HCT116 (cell line): ENCODE data around the gene KCNK6. TPM values are rescaled to one million over a fixed set of nuclear protein-coding genes. Genes with fewer than 3 reads are reported as not detected.

ENCODE experiments used
- ATAC-seq: fragments of 200-7000 bp; cut with Tn5 transposase; 2 replicates; pipeline ENCODE4 v1.9.1; 2020; ENCODE audit warnings: mild to moderate bottlenecking, moderate library complexity
- BruUV-seq: library from RNA; stranded (reverse); fragments of 400-500 nt; replicated peaks from 2 replicates; lab custom pipeline; 2021; lab: Mats Ljungman, UMichigan
- CTCF ChIA-PET: fragments of 300-600 bp; sonication (Branson Sonifier 250); formaldehyde crosslinking; loops from one replicate; lab custom pipeline; 2021; ENCODE audit warnings: antibody characterized with exemption; lab: Charles Lee
- POLR2A ChIA-PET: fragments of 300-600, 350-600 bp; sonication (Branson Sonifier 250); formaldehyde crosslinking; loops from one replicate; lab custom pipeline; 2021; ENCODE audit warnings: antibody characterized with exemption; lab: Charles Lee
- RAD21 ChIA-PET, 2 experiments: fragments of 300-600 bp; sonication (Branson Sonifier 250); formaldehyde crosslinking; loops; one replicate each; lab custom pipeline; 2023; ENCODE audit warnings: low total read pairs in 2 of 2; ENCODE audit not compliant: uncharacterized antibody in 2 of 2, unreplicated experiment in 2 of 2, low non-redundant PET in 1 of 2; lab: Charles Lee
- DNase-seq: peaks from one replicate; pipeline ENCODE4 v3.0.0-alpha.2; 2010; ENCODE audit warnings: low read depth, low spot score
- H2AFZ ChIP-seq: fragments of 200-600 bp; shearing (Covaris generic), sonication (generic); 2 replicates; pipeline ENCODE4 v1.6.1; 2017; ENCODE audit warnings: low read depth, mixed run types, mixed read lengths, antibody characterized with exemption, low read length; ENCODE audit not compliant: poor library complexity, severe bottlenecking
- H3K27ac ChIP-seq: 2 replicates; pipeline ENCODE4 v1.5.1; 2012; ENCODE audit warnings: low read depth, low read length
- H3K27me3 ChIP-seq: fragments of 200-600 bp; sonication (generic); 2 replicates; pipeline ENCODE4 v1.6.1; 2016; ENCODE audit warnings: mixed run types, low read length, mixed read lengths; ENCODE audit not compliant: insufficient read depth
- H3K36me3 ChIP-seq, 2 experiments: fragments of 200-500 bp in 1 of 2; fragments of 200-600 bp in 1 of 2; sonication (Bioruptor generic) in 1 of 2; sonication (generic) in 1 of 2; 2 replicates each; pipeline versions ENCODE4 v1.5.1 to v1.6.1; 2014 to 2016; ENCODE audit warnings: low read length in 2 of 2, inconsistent platforms in 1 of 2, mixed read lengths in 1 of 2, mixed run types in 1 of 2; ENCODE audit not compliant: insufficient read depth in 2 of 2, control insufficient read depth in 1 of 2
- H3K4me1 ChIP-seq, 2 experiments: fragments of 200-600 bp in 1 of 2; sonication (generic) in 1 of 2; 2 replicates each; pipeline versions ENCODE4 v1.5.1 to v1.6.1; 2012 to 2017; ENCODE audit warnings: low read length in 2 of 2, inconsistent platforms in 1 of 2, mild to moderate bottlenecking in 1 of 2, mixed read lengths in 1 of 2, mixed run types in 1 of 2, moderate library complexity in 1 of 2; ENCODE audit not compliant: insufficient read depth in 2 of 2, control insufficient read depth in 1 of 2
- H3K4me2 ChIP-seq: fragments of 200-600 bp; sonication (generic); 2 replicates; pipeline ENCODE4 v1.6.1; 2017; ENCODE audit warnings: mixed run types, low read length, mixed read lengths
- H3K4me3 ChIP-seq, 2 experiments: fragments of 200-600 bp in 1 of 2; sonication (generic) in 1 of 2; replicated peaks in 1 of 2; 2 replicates each; pipeline ENCODE4 v1.5.1; 2011 to 2016; ENCODE audit warnings: low read length in 2 of 2, control low read depth in 1 of 2, low read depth in 1 of 2, mild to moderate bottlenecking in 1 of 2, mixed read lengths in 1 of 2, mixed run types in 1 of 2
- H3K79me2 ChIP-seq: fragments of 200-600 bp; sonication (generic); 2 replicates; pipeline ENCODE4 v1.6.1; 2017; ENCODE audit warnings: mild to moderate bottlenecking, mixed run types, low read length, moderate library complexity, mixed read lengths; ENCODE audit not compliant: insufficient read depth
- H3K9ac ChIP-seq: fragments of 200-600 bp; sonication (generic); 2 replicates; pipeline ENCODE4 v1.6.1; 2016; ENCODE audit warnings: low read length, mixed read lengths
- H3K9me2 ChIP-seq: fragments of 200-600 bp; sonication (generic), shearing (Covaris generic); 2 replicates; pipeline ENCODE4 v1.6.1; 2017; ENCODE audit warnings: mixed run types, mild to moderate bottlenecking, moderate library complexity; ENCODE audit not compliant: insufficient read depth
- H3K9me3 ChIP-seq, 2 experiments: fragments of 200-500 bp in 1 of 2; fragments of 200-600 bp in 1 of 2; sonication (Bioruptor generic) in 1 of 2; sonication (generic) in 1 of 2; 2 replicates each; pipeline ENCODE4 v1.6.1; 2014 to 2017; ENCODE audit warnings: low read length in 2 of 2, mixed read lengths in 2 of 2, inconsistent platforms in 1 of 2, low read depth in 1 of 2, mild to moderate bottlenecking in 1 of 2, mixed run types in 1 of 2, moderate library complexity in 1 of 2; ENCODE audit not compliant: control insufficient read depth in 1 of 2, insufficient read depth in 1 of 2
- H4K20me1 ChIP-seq: fragments of 200-600 bp; sonication (generic), shearing (Covaris generic); 2 replicates; pipeline ENCODE4 v1.6.1; 2017; ENCODE audit warnings: mixed run types, mild to moderate bottlenecking, moderate library complexity; ENCODE audit not compliant: insufficient read depth
- CBX3 ChIP-seq: IDR thresholded peaks from 2 replicates; pipeline ENCODE4 v1.6.1; 2012; ENCODE audit warnings: low read depth
- CEBPB ChIP-seq: IDR thresholded peaks from 2 replicates; pipeline ENCODE4 v1.6.1; 2012; ENCODE audit warnings: low read depth
- EZH2 ChIP-seq: fragments of 200-600 bp; sonication (generic); IDR thresholded peaks from 2 replicates; pipeline ENCODE4 v1.6.1; 2017; ENCODE audit warnings: antibody characterized with exemption, mixed run types
- FOSL1 ChIP-seq: IDR thresholded peaks from 2 replicates; pipeline ENCODE4 v1.6.1; 2012; ENCODE audit warnings: low read depth
- JUND ChIP-seq: IDR thresholded peaks from 2 replicates; pipeline ENCODE4 v1.6.1; 2012
- POLR2A ChIP-seq: IDR thresholded peaks from 2 replicates; pipeline ENCODE4 v1.7.0; 2011; ENCODE audit warnings: borderline replicate concordance; ENCODE audit not compliant: insufficient read depth, insufficient read length; ENCODE audit errors: extremely low read depth
- YY1 ChIP-seq: IDR thresholded peaks from 2 replicates; pipeline ENCODE4 v1.6.1; 2011; ENCODE audit warnings: low read length, low read depth, moderate library complexity, mild to moderate bottlenecking; ENCODE audit not compliant: insufficient replicate concordance; ENCODE audit errors: extremely low read depth
- ZFX ChIP-seq: fragments of 450-650 bp; IDR thresholded peaks from 2 replicates; pipeline ENCODE4 v1.6.1; 2017
- ZNF274 ChIP-seq: fragments of 200-500 bp; sonication (Bioruptor generic); IDR thresholded peaks from 2 replicates; pipeline ENCODE4 v1.6.1; 2014; ENCODE audit warnings: mild to moderate bottlenecking, low read depth, low read length, inconsistent platforms
- intact Hi-C: fragments of 100-400 bp; cut with micrococcal nuclease; formaldehyde crosslinking; loops from 2 replicates; pipeline ENCODE4 v1.10.0; 2022
- total RNA-seq: library from RNA; stranded (reverse); gene quantifications from one replicate; pipeline ENCODE4 v1.2.1, GENCODE V29; 2021; ENCODE audit not compliant: unreplicated experiment
- TF ChIP-seq, protein P1 (sequence below), 3 experiments: fragments of 200-600 bp in 1 of 3; sonication (generic) in 1 of 3; IDR thresholded peaks in 2 of 3; conservative IDR thresholded peaks in 1 of 3; 2 replicates each; pipeline ENCODE4 v1.5.1; 2012 to 2017; ENCODE audit warnings: low read depth in 2 of 3, low read length in 2 of 3, antibody characterized with exemption in 1 of 3, borderline replicate concordance in 1 of 3, control low read depth in 1 of 3, mild to moderate bottlenecking in 1 of 3, mixed read lengths in 1 of 3, mixed run types in 1 of 3, moderate library complexity in 1 of 3; ENCODE audit not compliant: insufficient read depth in 1 of 3
- TF ChIP-seq, protein P2 (sequence below): IDR thresholded peaks from 2 replicates; pipeline ENCODE4 v1.6.1; 2012; ENCODE audit warnings: low read depth
- TF ChIP-seq, protein P3 (sequence below): IDR thresholded peaks from 2 replicates; pipeline ENCODE4 v1.6.1; 2012

Gene KCNK6
- total RNA-seq, 1 experiment from 2014 or later: 11.0 TPM

GRCh38 chr19:38287604-38288003 lies 32.0 kb upstream of the KCNK6 start:
- intact Hi-C loops: no loop called here
- TF ChIP-seq, protein P1, sequence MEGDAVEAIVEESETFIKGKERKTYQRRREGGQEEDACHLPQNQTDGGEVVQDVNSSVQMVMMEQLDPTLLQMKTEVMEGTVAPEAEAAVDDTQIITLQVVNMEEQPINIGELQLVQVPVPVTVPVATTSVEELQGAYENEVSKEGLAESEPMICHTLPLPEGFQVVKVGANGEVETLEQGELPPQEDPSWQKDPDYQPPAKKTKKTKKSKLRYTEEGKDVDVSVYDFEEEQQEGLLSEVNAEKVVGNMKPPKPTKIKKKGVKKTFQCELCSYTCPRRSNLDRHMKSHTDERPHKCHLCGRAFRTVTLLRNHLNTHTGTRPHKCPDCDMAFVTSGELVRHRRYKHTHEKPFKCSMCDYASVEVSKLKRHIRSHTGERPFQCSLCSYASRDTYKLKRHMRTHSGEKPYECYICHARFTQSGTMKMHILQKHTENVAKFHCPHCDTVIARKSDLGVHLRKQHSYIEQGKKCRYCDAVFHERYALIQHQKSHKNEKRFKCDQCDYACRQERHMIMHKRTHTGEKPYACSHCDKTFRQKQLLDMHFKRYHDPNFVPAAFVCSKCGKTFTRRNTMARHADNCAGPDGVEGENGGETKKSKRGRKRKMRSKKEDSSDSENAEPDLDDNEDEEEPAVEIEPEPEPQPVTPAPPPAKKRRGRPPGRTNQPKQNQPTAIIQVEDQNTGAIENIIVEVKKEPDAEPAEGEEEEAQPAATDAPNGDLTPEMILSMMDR (IDR thresholded peaks at IDR 0.05 in 2 of 3, conservative IDR thresholded peaks at IDR 0.05 in 1 of 3; ENCODE audit: borderline replicate concordance in 1 of 3, insufficient read depth in 1 of 3, low read depth in 2 of 3, low read length in 2 of 3): no peak
- TF ChIP-seq, protein P2, sequence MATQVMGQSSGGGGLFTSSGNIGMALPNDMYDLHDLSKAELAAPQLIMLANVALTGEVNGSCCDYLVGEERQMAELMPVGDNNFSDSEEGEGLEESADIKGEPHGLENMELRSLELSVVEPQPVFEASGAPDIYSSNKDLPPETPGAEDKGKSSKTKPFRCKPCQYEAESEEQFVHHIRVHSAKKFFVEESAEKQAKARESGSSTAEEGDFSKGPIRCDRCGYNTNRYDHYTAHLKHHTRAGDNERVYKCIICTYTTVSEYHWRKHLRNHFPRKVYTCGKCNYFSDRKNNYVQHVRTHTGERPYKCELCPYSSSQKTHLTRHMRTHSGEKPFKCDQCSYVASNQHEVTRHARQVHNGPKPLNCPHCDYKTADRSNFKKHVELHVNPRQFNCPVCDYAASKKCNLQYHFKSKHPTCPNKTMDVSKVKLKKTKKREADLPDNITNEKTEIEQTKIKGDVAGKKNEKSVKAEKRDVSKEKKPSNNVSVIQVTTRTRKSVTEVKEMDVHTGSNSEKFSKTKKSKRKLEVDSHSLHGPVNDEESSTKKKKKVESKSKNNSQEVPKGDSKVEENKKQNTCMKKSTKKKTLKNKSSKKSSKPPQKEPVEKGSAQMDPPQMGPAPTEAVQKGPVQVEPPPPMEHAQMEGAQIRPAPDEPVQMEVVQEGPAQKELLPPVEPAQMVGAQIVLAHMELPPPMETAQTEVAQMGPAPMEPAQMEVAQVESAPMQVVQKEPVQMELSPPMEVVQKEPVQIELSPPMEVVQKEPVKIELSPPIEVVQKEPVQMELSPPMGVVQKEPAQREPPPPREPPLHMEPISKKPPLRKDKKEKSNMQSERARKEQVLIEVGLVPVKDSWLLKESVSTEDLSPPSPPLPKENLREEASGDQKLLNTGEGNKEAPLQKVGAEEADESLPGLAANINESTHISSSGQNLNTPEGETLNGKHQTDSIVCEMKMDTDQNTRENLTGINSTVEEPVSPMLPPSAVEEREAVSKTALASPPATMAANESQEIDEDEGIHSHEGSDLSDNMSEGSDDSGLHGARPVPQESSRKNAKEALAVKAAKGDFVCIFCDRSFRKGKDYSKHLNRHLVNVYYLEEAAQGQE: no peak
- no peak for TF ChIP-seq CEBPB
- no peak for TF ChIP-seq YY1
- TF ChIP-seq, protein P3, sequence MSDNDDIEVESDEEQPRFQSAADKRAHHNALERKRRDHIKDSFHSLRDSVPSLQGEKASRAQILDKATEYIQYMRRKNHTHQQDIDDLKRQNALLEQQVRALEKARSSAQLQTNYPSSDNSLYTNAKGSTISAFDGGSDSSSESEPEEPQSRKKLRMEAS: no peak
- no peak for TF ChIP-seq ZNF274
- no peak for TF ChIP-seq JUND
- no peak for TF ChIP-seq EZH2
- TF ChIP-seq CBX3: no peak
- no peak for TF ChIP-seq POLR2A
- no peak for TF ChIP-seq ZFX
- no peak for TF ChIP-seq FOSL1
- no peaks in the 10 kb centered on the region for H4K20me1 ChIP-seq
- no TSS peak for BruUV-seq
- CTCF ChIA-PET: no interaction called here
- no peaks in the 10 kb centered on the region for H3K27me3 ChIP-seq
- H3K27ac ChIP-seq: no peak overlapping the region
- RAD21 ChIA-PET: no interaction called here
- POLR2A ChIA-PET: no interaction called here
- no peak overlapping the region for H2AFZ ChIP-seq
- H3K9me2 ChIP-seq: no peaks in the 10 kb centered on the region
- H3K4me3 ChIP-seq: no peak overlapping the region
- no peak for ATAC-seq
- H3K4me2 ChIP-seq: no peak overlapping the region
- H3K4me1 ChIP-seq: no peaks in the 10 kb centered on the region
- DNase-seq: no peak
- H3K9me3 ChIP-seq: no peaks in the 10 kb centered on the region
- peaks cover 53 to 73% of the 10 kb centered on the region in 2 experiments for H3K36me3 ChIP-seq
- peaks cover 35% of the 10 kb centered on the region for H3K79me2 ChIP-seq
- H3K9ac ChIP-seq: no peak overlapping the region
